ENCODE results near the gene PRKN.

The PRKN gene

DNA sequence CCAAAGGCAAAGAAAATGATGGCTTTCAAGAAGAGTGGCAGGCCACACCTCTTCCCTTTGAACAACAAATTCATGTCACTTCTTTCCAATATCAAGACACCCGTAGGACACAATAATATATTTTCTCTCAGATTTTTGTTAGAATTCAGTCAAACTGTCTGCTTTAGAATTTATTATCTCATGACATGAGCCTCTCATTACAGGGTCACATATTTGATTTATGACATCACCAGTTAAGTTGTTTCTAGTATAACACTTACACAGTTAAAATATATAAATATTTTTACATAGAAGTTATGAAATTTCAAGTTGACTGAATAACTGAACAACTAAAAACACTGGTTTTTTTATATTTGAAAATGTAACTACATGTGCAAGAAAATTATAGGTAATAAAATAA lies 1133.2 kb downstream of the PRKN start:
- H3K9me3 Mint-ChIP-seq = no peaks in the 10 kb centered on the region
- DNase-seq = no peak
- no peaks in the 10 kb centered on the region for H3K36me3 Mint-ChIP-seq (ENCODE audit: low read depth)
- no peak overlapping the region for H3K27ac Mint-ChIP-seq
- H3K27me3 Mint-ChIP-seq (ENCODE audit: low read depth, poor library complexity) = peaks cover 11% of the 10 kb centered on the region
- TF ChIP-seq, protein P1, sequence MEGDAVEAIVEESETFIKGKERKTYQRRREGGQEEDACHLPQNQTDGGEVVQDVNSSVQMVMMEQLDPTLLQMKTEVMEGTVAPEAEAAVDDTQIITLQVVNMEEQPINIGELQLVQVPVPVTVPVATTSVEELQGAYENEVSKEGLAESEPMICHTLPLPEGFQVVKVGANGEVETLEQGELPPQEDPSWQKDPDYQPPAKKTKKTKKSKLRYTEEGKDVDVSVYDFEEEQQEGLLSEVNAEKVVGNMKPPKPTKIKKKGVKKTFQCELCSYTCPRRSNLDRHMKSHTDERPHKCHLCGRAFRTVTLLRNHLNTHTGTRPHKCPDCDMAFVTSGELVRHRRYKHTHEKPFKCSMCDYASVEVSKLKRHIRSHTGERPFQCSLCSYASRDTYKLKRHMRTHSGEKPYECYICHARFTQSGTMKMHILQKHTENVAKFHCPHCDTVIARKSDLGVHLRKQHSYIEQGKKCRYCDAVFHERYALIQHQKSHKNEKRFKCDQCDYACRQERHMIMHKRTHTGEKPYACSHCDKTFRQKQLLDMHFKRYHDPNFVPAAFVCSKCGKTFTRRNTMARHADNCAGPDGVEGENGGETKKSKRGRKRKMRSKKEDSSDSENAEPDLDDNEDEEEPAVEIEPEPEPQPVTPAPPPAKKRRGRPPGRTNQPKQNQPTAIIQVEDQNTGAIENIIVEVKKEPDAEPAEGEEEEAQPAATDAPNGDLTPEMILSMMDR (IDR thresholded peaks at IDR 0.05) = no peak
- H3K4me1 Mint-ChIP-seq = no peaks in the 10 kb centered on the region
- no peak overlapping the region for H3K4me3 Mint-ChIP-seq

DNA sequence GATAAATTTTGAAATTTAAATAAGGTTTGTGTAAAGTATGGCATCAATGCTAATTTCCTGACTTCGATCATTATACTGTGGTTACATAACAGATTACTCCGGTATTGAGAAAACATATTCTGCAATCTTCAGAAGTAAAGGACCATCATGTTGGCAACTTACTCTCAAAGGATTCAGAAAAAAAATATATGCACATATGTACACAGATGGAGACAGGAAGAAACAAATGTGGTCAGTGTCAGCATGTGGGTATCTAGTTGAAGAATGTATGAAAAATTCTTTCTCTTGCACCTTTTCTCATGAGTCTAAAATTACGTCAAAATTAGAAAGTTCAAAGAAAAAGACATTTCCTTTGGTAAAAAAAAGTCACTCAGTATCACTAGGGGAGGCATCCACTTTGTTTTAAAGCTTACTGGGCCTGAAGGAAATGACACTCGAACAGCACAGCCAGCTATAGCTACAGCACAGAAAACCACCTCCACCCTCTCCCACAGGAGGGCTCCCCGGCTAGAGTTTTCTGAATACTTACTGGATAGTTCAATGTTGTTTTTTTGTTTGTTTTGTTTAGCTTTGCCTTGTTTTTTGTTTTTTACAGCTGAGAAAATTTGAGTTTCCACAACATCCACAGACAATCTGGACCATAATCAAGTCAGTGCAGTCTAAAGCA lies 1136.5 kb downstream of the PRKN start:
- H3K27me3 Mint-ChIP-seq (ENCODE audit: low read depth, poor library complexity) = peaks cover 14% of the 10 kb centered on the region
- H3K4me3 Mint-ChIP-seq = no peak overlapping the region
- no peak overlapping the region for H3K27ac Mint-ChIP-seq
- TF ChIP-seq, protein P1 (IDR thresholded peaks at IDR 0.05) = no peak
- no peaks in the 10 kb centered on the region for H3K36me3 Mint-ChIP-seq (ENCODE audit: low read depth)
- DNase-seq = no peak
- peaks cover 11% of the 10 kb centered on the region for H3K4me1 Mint-ChIP-seq
- H3K9me3 Mint-ChIP-seq = no peaks in the 10 kb centered on the region

DNA sequence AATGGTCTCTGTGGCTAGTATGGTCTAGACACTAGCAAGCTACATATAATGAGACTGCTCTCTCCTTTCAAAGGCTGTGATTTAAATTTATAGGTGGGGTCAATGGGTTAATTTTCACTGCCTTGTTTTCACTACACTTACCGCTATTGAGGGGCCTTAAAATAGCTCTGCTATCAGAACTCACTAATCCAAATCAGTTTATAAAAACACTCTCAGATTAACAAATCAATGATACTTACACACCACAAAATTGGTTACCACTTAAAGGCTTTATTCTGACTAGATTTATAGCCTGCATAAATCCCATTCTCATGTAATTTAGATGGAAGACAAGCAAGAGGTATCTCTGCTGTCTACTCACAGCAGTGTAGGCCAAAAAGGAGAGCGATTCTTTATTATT lies 1140.7 kb downstream of the PRKN start:
- H3K4me3 Mint-ChIP-seq = peak overlapping the region; percentile 54
- no peak for DNase-seq
- H3K4me1 Mint-ChIP-seq = peaks cover 15% of the 10 kb centered on the region
- no peaks in the 10 kb centered on the region for H3K9me3 Mint-ChIP-seq
- TF ChIP-seq, protein P1 (IDR thresholded peaks at IDR 0.05) = no peak
- H3K27me3 Mint-ChIP-seq (ENCODE audit: low read depth, poor library complexity) = peaks cover 10% of the 10 kb centered on the region
- H3K36me3 Mint-ChIP-seq (ENCODE audit: low read depth) = no peaks in the 10 kb centered on the region
- H3K27ac Mint-ChIP-seq = peak overlapping the region; percentile 30

DNA sequence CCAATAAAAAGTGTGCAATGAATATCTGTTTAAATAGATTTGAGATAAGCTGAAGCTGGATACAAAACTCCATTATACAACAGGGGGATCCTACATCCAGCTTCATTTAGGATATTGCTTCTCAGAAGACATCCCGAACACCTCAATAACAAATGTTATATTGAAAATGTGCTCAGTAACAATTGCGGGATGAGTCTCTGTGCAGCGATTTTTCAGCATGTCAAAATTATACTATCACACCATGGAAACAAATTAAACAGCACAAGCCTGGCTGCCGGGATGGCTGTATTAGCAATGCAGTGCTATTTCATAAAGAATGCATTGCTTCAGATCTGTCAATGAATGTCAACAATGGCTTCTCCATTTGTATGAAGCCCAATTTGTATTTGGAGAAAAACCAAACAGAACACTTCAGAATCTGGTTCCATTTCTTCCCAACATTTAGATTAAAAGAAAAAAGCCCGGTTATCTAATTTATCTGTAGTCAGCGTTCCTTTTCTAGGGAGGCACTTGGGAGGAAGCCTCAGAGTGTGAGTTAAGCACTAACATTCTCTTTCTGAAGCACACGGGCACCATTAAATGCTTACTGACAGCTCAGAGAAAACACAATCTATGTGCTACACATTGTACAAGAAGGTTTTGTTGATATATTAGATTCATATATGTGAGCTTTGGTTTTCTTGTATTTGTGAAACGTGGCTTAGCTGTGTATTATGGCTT lies 1142.8 kb downstream of the PRKN start:
- no peak for DNase-seq
- Mint-ChIP-seq H3K4me3 (no peak overlapping the region), H3K36me3 (ENCODE audit: low read depth) (no peaks in the 10 kb centered on the region), H3K9me3 (no peaks in the 10 kb centered on the region), H3K27me3 (ENCODE audit: low read depth, poor library complexity) (peaks cover 10% of the 10 kb centered on the region), H3K4me1 (peaks cover 15% of the 10 kb centered on the region), H3K27ac (no peak overlapping the region)
- TF ChIP-seq, protein P1 (IDR thresholded peaks at IDR 0.05) = no peak

DNA sequence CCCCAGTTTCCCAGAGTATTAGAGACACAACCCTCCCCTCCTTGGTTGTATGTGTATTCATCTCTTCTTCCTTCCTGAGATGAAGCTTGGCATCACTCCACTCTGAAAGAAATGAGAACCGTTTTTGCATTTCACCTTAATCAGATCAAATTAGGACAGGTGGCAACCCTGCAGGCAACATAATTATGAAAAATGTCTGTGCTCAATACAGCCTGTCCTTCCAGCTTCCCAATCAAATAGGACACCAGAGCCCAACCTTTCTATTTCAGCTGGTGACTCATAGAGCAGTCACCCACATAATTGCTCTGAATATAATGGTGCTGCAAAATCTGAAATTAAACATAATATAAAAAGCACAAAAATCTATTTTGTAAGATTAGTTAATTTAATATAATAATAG lies 1143.5 kb downstream of the PRKN start:
- Mint-ChIP-seq H3K36me3 (ENCODE audit: low read depth) (no peaks in the 10 kb centered on the region), H3K27me3 (ENCODE audit: low read depth, poor library complexity) (peaks cover 10% of the 10 kb centered on the region), H3K27ac (no peak overlapping the region), H3K9me3 (no peaks in the 10 kb centered on the region), H3K4me3 (no peak overlapping the region), H3K4me1 (peaks cover 15% of the 10 kb centered on the region)
- no peak for DNase-seq
- TF ChIP-seq, protein P1 (IDR thresholded peaks at IDR 0.05) = no peak

DNA sequence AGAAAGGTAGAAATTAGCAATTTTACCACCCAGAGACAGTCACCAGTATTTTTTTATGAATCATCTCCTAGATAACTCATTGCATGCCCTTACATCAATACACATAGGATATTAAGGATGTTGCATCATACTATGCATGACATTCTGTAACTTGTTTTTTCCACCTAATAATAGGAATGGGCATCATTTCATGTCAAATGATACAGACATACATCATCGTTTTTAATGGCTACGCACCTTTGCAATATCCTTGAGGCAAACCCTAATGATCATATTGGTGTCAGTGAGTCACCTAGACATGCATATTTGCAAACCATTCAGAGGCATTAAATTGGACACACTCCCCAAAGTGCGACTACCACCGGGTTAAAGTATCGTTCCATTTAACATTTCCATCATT lies 1144.0 kb downstream of the PRKN start:
- no peak for DNase-seq
- H3K9me3 Mint-ChIP-seq = no peaks in the 10 kb centered on the region
- peaks cover 19% of the 10 kb centered on the region for H3K4me1 Mint-ChIP-seq
- TF ChIP-seq, protein P1 (IDR thresholded peaks at IDR 0.05) = no peak
- H3K27me3 Mint-ChIP-seq (ENCODE audit: low read depth, poor library complexity) = peaks cover 10% of the 10 kb centered on the region
- no peak overlapping the region for H3K4me3 Mint-ChIP-seq
- no peak overlapping the region for H3K27ac Mint-ChIP-seq
- no peaks in the 10 kb centered on the region for H3K36me3 Mint-ChIP-seq (ENCODE audit: low read depth)

Measured in nephron progenitor cell (in vitro differentiated cells).